HCT116 (cell line): ENCODE data around the gene ANXA3. TPM values are rescaled to one million over a fixed set of nuclear protein-coding genes. Genes with fewer than 3 reads are reported as not detected.

Source experiments
- ATAC-seq: fragments of 200-7000 bp; cut with Tn5 transposase; 2 replicates; pipeline ENCODE4 v1.9.1; 2020; ENCODE audit warnings: mild to moderate bottlenecking, moderate library complexity
- BruUV-seq: library from RNA; stranded (reverse); fragments of 400-500 nt; replicated peaks from 2 replicates; lab custom pipeline; 2021; lab: Mats Ljungman, UMichigan
- CTCF ChIA-PET: fragments of 300-600 bp; sonication (Branson Sonifier 250); formaldehyde crosslinking; loops from one replicate; lab custom pipeline; 2021; ENCODE audit warnings: antibody characterized with exemption; lab: Charles Lee
- POLR2A ChIA-PET: fragments of 300-600, 350-600 bp; sonication (Branson Sonifier 250); formaldehyde crosslinking; loops from one replicate; lab custom pipeline; 2021; ENCODE audit warnings: antibody characterized with exemption; lab: Charles Lee
- RAD21 ChIA-PET, 2 experiments: fragments of 300-600 bp; sonication (Branson Sonifier 250); formaldehyde crosslinking; loops; one replicate each; lab custom pipeline; 2023; ENCODE audit warnings: low total read pairs in 2 of 2; ENCODE audit not compliant: uncharacterized antibody in 2 of 2, unreplicated experiment in 2 of 2, low non-redundant PET in 1 of 2; lab: Charles Lee
- DNase-seq: peaks from one replicate; pipeline ENCODE4 v3.0.0-alpha.2; 2010; ENCODE audit warnings: low read depth, low spot score
- H2AFZ ChIP-seq: fragments of 200-600 bp; shearing (Covaris generic), sonication (generic); 2 replicates; pipeline ENCODE4 v1.6.1; 2017; ENCODE audit warnings: low read depth, mixed run types, mixed read lengths, antibody characterized with exemption, low read length; ENCODE audit not compliant: poor library complexity, severe bottlenecking
- H3K27ac ChIP-seq: 2 replicates; pipeline ENCODE4 v1.5.1; 2012; ENCODE audit warnings: low read depth, low read length
- H3K27me3 ChIP-seq: fragments of 200-600 bp; sonication (generic); 2 replicates; pipeline ENCODE4 v1.6.1; 2016; ENCODE audit warnings: mixed run types, low read length, mixed read lengths; ENCODE audit not compliant: insufficient read depth
- H3K36me3 ChIP-seq, 2 experiments: fragments of 200-500 bp in 1 of 2; fragments of 200-600 bp in 1 of 2; sonication (Bioruptor generic) in 1 of 2; sonication (generic) in 1 of 2; 2 replicates each; pipeline versions ENCODE4 v1.5.1 to v1.6.1; 2014 to 2016; ENCODE audit warnings: low read length in 2 of 2, inconsistent platforms in 1 of 2, mixed read lengths in 1 of 2, mixed run types in 1 of 2; ENCODE audit not compliant: insufficient read depth in 2 of 2, control insufficient read depth in 1 of 2
- H3K4me1 ChIP-seq, 2 experiments: fragments of 200-600 bp in 1 of 2; sonication (generic) in 1 of 2; 2 replicates each; pipeline versions ENCODE4 v1.5.1 to v1.6.1; 2012 to 2017; ENCODE audit warnings: low read length in 2 of 2, inconsistent platforms in 1 of 2, mild to moderate bottlenecking in 1 of 2, mixed read lengths in 1 of 2, mixed run types in 1 of 2, moderate library complexity in 1 of 2; ENCODE audit not compliant: insufficient read depth in 2 of 2, control insufficient read depth in 1 of 2
- H3K4me2 ChIP-seq: fragments of 200-600 bp; sonication (generic); 2 replicates; pipeline ENCODE4 v1.6.1; 2017; ENCODE audit warnings: mixed run types, low read length, mixed read lengths
- H3K4me3 ChIP-seq, 2 experiments: fragments of 200-600 bp in 1 of 2; sonication (generic) in 1 of 2; replicated peaks in 1 of 2; 2 replicates each; pipeline ENCODE4 v1.5.1; 2011 to 2016; ENCODE audit warnings: low read length in 2 of 2, control low read depth in 1 of 2, low read depth in 1 of 2, mild to moderate bottlenecking in 1 of 2, mixed read lengths in 1 of 2, mixed run types in 1 of 2
- H3K79me2 ChIP-seq: fragments of 200-600 bp; sonication (generic); 2 replicates; pipeline ENCODE4 v1.6.1; 2017; ENCODE audit warnings: mild to moderate bottlenecking, mixed run types, low read length, moderate library complexity, mixed read lengths; ENCODE audit not compliant: insufficient read depth
- H3K9ac ChIP-seq: fragments of 200-600 bp; sonication (generic); 2 replicates; pipeline ENCODE4 v1.6.1; 2016; ENCODE audit warnings: low read length, mixed read lengths
- H3K9me2 ChIP-seq: fragments of 200-600 bp; sonication (generic), shearing (Covaris generic); 2 replicates; pipeline ENCODE4 v1.6.1; 2017; ENCODE audit warnings: mixed run types, mild to moderate bottlenecking, moderate library complexity; ENCODE audit not compliant: insufficient read depth
- H3K9me3 ChIP-seq, 2 experiments: fragments of 200-500 bp in 1 of 2; fragments of 200-600 bp in 1 of 2; sonication (Bioruptor generic) in 1 of 2; sonication (generic) in 1 of 2; 2 replicates each; pipeline ENCODE4 v1.6.1; 2014 to 2017; ENCODE audit warnings: low read length in 2 of 2, mixed read lengths in 2 of 2, inconsistent platforms in 1 of 2, low read depth in 1 of 2, mild to moderate bottlenecking in 1 of 2, mixed run types in 1 of 2, moderate library complexity in 1 of 2; ENCODE audit not compliant: control insufficient read depth in 1 of 2, insufficient read depth in 1 of 2
- H4K20me1 ChIP-seq: fragments of 200-600 bp; sonication (generic), shearing (Covaris generic); 2 replicates; pipeline ENCODE4 v1.6.1; 2017; ENCODE audit warnings: mixed run types, mild to moderate bottlenecking, moderate library complexity; ENCODE audit not compliant: insufficient read depth
- CBX3 ChIP-seq: IDR thresholded peaks from 2 replicates; pipeline ENCODE4 v1.6.1; 2012; ENCODE audit warnings: low read depth
- CTCF ChIP-seq, 3 experiments: fragments of 200-600 bp in 1 of 3; sonication (generic) in 1 of 3; IDR thresholded peaks in 2 of 3; conservative IDR thresholded peaks in 1 of 3; 2 replicates each; pipeline ENCODE4 v1.5.1; 2012 to 2017; ENCODE audit warnings: low read depth in 2 of 3, low read length in 2 of 3, antibody characterized with exemption in 1 of 3, borderline replicate concordance in 1 of 3, control low read depth in 1 of 3, mild to moderate bottlenecking in 1 of 3, mixed read lengths in 1 of 3, mixed run types in 1 of 3, moderate library complexity in 1 of 3; ENCODE audit not compliant: insufficient read depth in 1 of 3
- ELF1 ChIP-seq: IDR thresholded peaks from 2 replicates; pipeline ENCODE4 v1.6.1; 2012; ENCODE audit warnings: low read depth, borderline replicate concordance
- EZH2phosphoT487 ChIP-seq: fragments of 200-600 bp; IDR thresholded peaks from 2 replicates; pipeline ENCODE4 v1.6.1; 2018; ENCODE audit warnings: antibody characterized with exemption, borderline replicate concordance
- JUND ChIP-seq: IDR thresholded peaks from 2 replicates; pipeline ENCODE4 v1.6.1; 2012
- MAX ChIP-seq: IDR thresholded peaks from 2 replicates; pipeline ENCODE4 v1.6.1; 2012
- POLR2A ChIP-seq: IDR thresholded peaks from 2 replicates; pipeline ENCODE4 v1.7.0; 2011; ENCODE audit warnings: borderline replicate concordance; ENCODE audit not compliant: insufficient read depth, insufficient read length; ENCODE audit errors: extremely low read depth
- POLR2AphosphoS5 ChIP-seq: IDR thresholded peaks from 2 replicates; pipeline ENCODE4 v1.6.1; 2011; ENCODE audit warnings: mild to moderate bottlenecking, low read depth, low read length, moderate library complexity
- RAD21 ChIP-seq: IDR thresholded peaks from 2 replicates; pipeline ENCODE4 v1.6.1; 2012; ENCODE audit warnings: low read depth, mild to moderate bottlenecking
- SP1 ChIP-seq: IDR thresholded peaks from 2 replicates; pipeline ENCODE4 v1.6.1; 2012; ENCODE audit warnings: low read depth
- TCF7L2 ChIP-seq: IDR thresholded peaks from 2 replicates; pipeline ENCODE4 v1.7.0; 2011; ENCODE audit warnings: borderline replicate concordance, inconsistent platforms; ENCODE audit not compliant: insufficient read depth, insufficient read length; ENCODE audit errors: extremely low read depth
- intact Hi-C: fragments of 100-400 bp; cut with micrococcal nuclease; formaldehyde crosslinking; loops from 2 replicates; pipeline ENCODE4 v1.10.0; 2022
- total RNA-seq: library from RNA; stranded (reverse); gene quantifications from one replicate; pipeline ENCODE4 v1.2.1, GENCODE V29; 2021; ENCODE audit not compliant: unreplicated experiment
- TF ChIP-seq, protein P1 (sequence below): IDR thresholded peaks from 2 replicates; pipeline ENCODE4 v1.6.1; 2012; ENCODE audit warnings: low read depth
- TF ChIP-seq, protein P2 (sequence below): IDR thresholded peaks from 2 replicates; pipeline ENCODE4 v1.6.1; 2012

The ANXA3 gene
- total RNA-seq, 1 experiment from 2014 or later = 158 TPM

DNA sequence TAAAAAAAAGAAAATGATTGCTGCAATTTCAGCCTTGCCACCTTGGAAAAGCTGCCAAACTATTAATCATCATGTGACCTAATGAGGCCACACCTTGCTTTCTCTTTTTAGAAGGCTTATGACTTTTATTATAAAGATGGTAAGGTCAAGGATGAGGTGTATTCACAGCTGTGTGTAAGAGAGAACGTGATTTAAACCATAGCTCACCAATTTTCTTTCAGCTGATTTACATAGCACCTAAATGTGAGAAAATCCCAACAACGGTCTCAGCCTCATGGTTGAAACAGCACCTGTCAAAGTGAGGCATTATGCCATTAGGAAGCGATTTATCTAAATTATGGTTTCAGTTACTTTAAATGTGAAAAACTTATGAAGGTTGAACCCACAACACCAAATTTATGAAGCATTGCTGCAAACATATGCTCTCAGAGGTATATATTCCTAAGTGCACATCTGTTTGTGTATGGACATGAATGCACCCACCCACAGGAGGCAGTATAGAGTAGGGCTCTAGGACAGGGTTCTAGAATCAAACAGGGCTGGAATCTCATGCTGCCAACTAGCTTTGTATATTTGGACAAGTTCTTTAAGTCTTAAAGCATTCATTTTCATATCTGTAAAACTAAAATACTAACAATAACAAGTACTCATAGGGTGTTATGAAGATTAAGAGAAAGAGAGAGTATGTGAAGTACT lies 40.7 kb downstream of the ANXA3 start:
- POLR2A ChIA-PET = no interaction called here
- Histone ChIP-seq H3K79me2 (no peaks in the 10 kb centered on the region), H3K36me3 (peaks cover 3 to 67% of the 10 kb centered on the region in 2 experiments; a peak in 3 of 4 replicates), H3K9me2 (no peaks in the 10 kb centered on the region), H3K27me3 (no peaks in the 10 kb centered on the region), H3K4me3 (no peak overlapping the region), H2AFZ (no peak overlapping the region), H3K4me1 (no peaks in the 10 kb centered on the region), H3K27ac (no peak overlapping the region), H3K9ac (no peak overlapping the region), H3K9me3 (no peaks in the 10 kb centered on the region), H3K4me2 (no peak overlapping the region), H4K20me1 (no peaks in the 10 kb centered on the region; the same call in 1 of the 2 replicates)
- BruUV-seq = no TSS peak
- no peak for DNase-seq
- TF ChIP-seq RAD21 (peak; percentile 11; the same call in 1 of the 2 replicates), JUND (no peak), CTCF (IDR thresholded peaks at IDR 0.05 in 2 of 3, conservative IDR thresholded peaks at IDR 0.05 in 1 of 3; ENCODE audit: borderline replicate concordance in 1 of 3, insufficient read depth in 1 of 3, low read depth in 2 of 3, low read length in 2 of 3) (peak in 2 of 3 experiments; percentile 63 to 69; a peak in 4 of 6 replicates), ELF1 (no peak)
- RAD21 ChIA-PET = interaction anchor here in 1 of 2 experiments (0.6 kb wide), 1 partner anchor 292 kb away, joined by 3 read pairs; no protein-coding TSS in a partner anchor
- CTCF ChIA-PET = no interaction called here
- peak; percentile 78 for ATAC-seq
- intact Hi-C loops = no loop called here

GRCh38 chr4:78596111-78596742 lies 44.7 kb downstream of the ANXA3 start:
- Histone ChIP-seq H3K27ac (no peak overlapping the region), H3K4me2 (no peak overlapping the region), H3K9me3 (no peaks in the 10 kb centered on the region), H3K4me3 (no peak overlapping the region), H3K27me3 (no peaks in the 10 kb centered on the region), H4K20me1 (no peaks in the 10 kb centered on the region; the same call in 1 of the 2 replicates), H3K9me2 (no peaks in the 10 kb centered on the region), H3K36me3 (peaks cover 6 to 73% of the 10 kb centered on the region in 2 experiments; a peak in 3 of 4 replicates), H2AFZ (no peak overlapping the region), H3K4me1 (no peaks in the 10 kb centered on the region), H3K79me2 (no peaks in the 10 kb centered on the region), H3K9ac (no peak overlapping the region)
- ChIA-PET RAD21 (no interaction called here), POLR2A (no interaction called here), CTCF (no interaction called here)
- no peak for DNase-seq
- TSS peak; percentile 5 for BruUV-seq
- ATAC-seq = no peak
- TF ChIP-seq CBX3 = no peak
- no peak for TF ChIP-seq EZH2phosphoT487
- TF ChIP-seq, protein P1, sequence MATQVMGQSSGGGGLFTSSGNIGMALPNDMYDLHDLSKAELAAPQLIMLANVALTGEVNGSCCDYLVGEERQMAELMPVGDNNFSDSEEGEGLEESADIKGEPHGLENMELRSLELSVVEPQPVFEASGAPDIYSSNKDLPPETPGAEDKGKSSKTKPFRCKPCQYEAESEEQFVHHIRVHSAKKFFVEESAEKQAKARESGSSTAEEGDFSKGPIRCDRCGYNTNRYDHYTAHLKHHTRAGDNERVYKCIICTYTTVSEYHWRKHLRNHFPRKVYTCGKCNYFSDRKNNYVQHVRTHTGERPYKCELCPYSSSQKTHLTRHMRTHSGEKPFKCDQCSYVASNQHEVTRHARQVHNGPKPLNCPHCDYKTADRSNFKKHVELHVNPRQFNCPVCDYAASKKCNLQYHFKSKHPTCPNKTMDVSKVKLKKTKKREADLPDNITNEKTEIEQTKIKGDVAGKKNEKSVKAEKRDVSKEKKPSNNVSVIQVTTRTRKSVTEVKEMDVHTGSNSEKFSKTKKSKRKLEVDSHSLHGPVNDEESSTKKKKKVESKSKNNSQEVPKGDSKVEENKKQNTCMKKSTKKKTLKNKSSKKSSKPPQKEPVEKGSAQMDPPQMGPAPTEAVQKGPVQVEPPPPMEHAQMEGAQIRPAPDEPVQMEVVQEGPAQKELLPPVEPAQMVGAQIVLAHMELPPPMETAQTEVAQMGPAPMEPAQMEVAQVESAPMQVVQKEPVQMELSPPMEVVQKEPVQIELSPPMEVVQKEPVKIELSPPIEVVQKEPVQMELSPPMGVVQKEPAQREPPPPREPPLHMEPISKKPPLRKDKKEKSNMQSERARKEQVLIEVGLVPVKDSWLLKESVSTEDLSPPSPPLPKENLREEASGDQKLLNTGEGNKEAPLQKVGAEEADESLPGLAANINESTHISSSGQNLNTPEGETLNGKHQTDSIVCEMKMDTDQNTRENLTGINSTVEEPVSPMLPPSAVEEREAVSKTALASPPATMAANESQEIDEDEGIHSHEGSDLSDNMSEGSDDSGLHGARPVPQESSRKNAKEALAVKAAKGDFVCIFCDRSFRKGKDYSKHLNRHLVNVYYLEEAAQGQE = no peak
- no peak for TF ChIP-seq SP1
- TF ChIP-seq, protein P2, sequence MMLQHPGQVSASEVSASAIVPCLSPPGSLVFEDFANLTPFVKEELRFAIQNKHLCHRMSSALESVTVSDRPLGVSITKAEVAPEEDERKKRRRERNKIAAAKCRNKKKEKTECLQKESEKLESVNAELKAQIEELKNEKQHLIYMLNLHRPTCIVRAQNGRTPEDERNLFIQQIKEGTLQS = no peak
- TF ChIP-seq POLR2AphosphoS5 = no peak
- no peak for TF ChIP-seq TCF7L2
- no peak for TF ChIP-seq MAX
- no peak for TF ChIP-seq POLR2A
- intact Hi-C loops = no loop called here
